ENCODE results near the gene MYT1.

DNA sequence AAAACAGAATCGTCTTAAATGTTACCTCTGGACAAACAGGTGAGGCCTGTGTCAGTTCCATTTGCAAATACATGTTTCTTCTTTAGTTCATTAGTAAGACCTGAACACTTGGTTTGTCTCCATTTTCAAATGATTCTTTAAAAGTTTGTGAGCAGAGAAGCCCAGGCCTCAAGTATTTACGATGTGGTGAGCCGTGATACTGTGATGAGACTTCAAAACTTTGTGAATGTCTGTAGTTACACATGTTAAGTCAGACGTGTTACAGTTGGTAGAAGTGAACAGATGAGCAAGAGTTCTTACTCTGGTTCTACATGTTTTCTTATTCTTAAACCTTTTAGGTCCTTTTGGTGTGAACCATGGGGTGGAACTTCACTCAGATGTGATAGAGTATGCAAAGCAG, 99.8 kb downstream of the MYT1 start:
- TF ChIP-seq POLR2AphosphoS5 (IDR thresholded peaks at IDR 0.05): no peak
- TF ChIP-seq POLR2A (IDR thresholded peaks at IDR 0.05): no peak

Measured in breast epithelium (tissue), 3 donors.